Stimulated activated CD4-positive, alpha-beta T cell treated with anti-CD3 and anti-CD28 coated beads, Interleukin-15, amount 100 ng/mL, for 48 hours (primary cell): ENCODE measurements around the gene FBXW10.
"Not testable (repeated sequence)": the region's sequence is repeated elsewhere in the genome, so short reads cannot be mapped to it uniquely, and the experiment has no call there.

Source experiments
- DNase-seq, 2 donors: peaks; one replicate each; pipeline ENCODE4 v3.0.0-alpha.2; 2020; ENCODE audit warnings: low read depth in 2 of 2

The FBXW10 gene

GRCh38 chr17:18743699-18744421 is at the start of gene FBXW10:
Gene FBXW10 (plus strand): TSS chr17:18744054. CDS start chr17:18744245, 191 bp downstream.
- DNase-seq = not testable (repeated sequence)

- DNase-seq = not testable (repeated sequence)
Measured at GRCh38 chr17:18695143-18695542, 48.7 kb upstream of the FBXW10 start.

GRCh38 chr17:18698473-18699103 is 45.3 kb upstream of the FBXW10 start:
- DNase-seq = not testable (repeated sequence)

GRCh38 chr17:18705955-18706354 is 37.9 kb upstream of the FBXW10 start:
- not testable (repeated sequence) for DNase-seq

- DNase-seq = not testable (repeated sequence)
Measured at GRCh38 chr17:18708215-18708614, 35.6 kb upstream of the FBXW10 start.

GRCh38 chr17:18712354-18712999 is 31.4 kb upstream of the FBXW10 start:
- peak; percentile 20 to 41 for DNase-seq

- not testable (repeated sequence) for DNase-seq
Measured at GRCh38 chr17:18718643-18719427, 25.0 kb upstream of the FBXW10 start.

- DNase-seq = not testable (repeated sequence)
Measured at GRCh38 chr17:18719428-18720110, 24.3 kb upstream of the FBXW10 start.

- DNase-seq = not testable (repeated sequence)
Measured at GRCh38 chr17:18721775-18722547, 21.9 kb upstream of the FBXW10 start.

- not testable (repeated sequence) for DNase-seq
Measured at GRCh38 chr17:18722612-18723011, 21.2 kb upstream of the FBXW10 start.

GRCh38 chr17:18723509-18723908 is 20.3 kb upstream of the FBXW10 start:
- not testable (repeated sequence) for DNase-seq

GRCh38 chr17:18732438-18732837 is 11.4 kb upstream of the FBXW10 start:
- DNase-seq = not testable (repeated sequence)

- not testable (repeated sequence) for DNase-seq
Measured at GRCh38 chr17:18733350-18733749, 10.5 kb upstream of the FBXW10 start.

GRCh38 chr17:18739616-18740391 is 4.0 kb upstream of the FBXW10 start:
- DNase-seq = not testable (repeated sequence)

- not testable (repeated sequence) for DNase-seq
Measured at GRCh38 chr17:18741228-18741627, 2.6 kb upstream of the FBXW10 start.

- DNase-seq = not testable (repeated sequence)
Measured at GRCh38 chr17:18744726-18745125, 872 bp downstream of the FBXW10 start.

GRCh38 chr17:18746551-18746950 is 2.7 kb downstream of the FBXW10 start:
- DNase-seq = not testable (repeated sequence)

GRCh38 chr17:18747501-18747900 is 3.6 kb downstream of the FBXW10 start:
- DNase-seq = not testable (repeated sequence)

- DNase-seq = not testable (repeated sequence)
Measured at GRCh38 chr17:18750242-18750641, 6.4 kb downstream of the FBXW10 start.
